Activated naive CD4-positive, alpha-beta T cell treated with anti-CD3 and anti-CD28 coated beads, Interleukin-2, amount 50 U/mL, for 72 hours (primary cell): Measurements from ENCODE around the gene PTPRO. TPM values are rescaled to one million over a fixed set of nuclear protein-coding genes. Genes with fewer than 3 reads are reported as not detected.

Experiments used
- ATAC-seq, 2 donors: fragments of 150-1000 bp; cut with Tn5 transposase; 2 replicates each; pipeline ENCODE4 v1.10.0; 2021; ENCODE audit warnings: mild to moderate bottlenecking in 2 of 2, moderate library complexity in 2 of 2
- DNase-seq, 2 donors: peaks; one replicate each; pipeline ENCODE4 v3.0.0; 2021 to 2022; ENCODE audit warnings: low spot score in 2 of 2
- H3K27ac Mint-ChIP-seq, 2 donors: one replicate each; pipeline ENCODE4 v1.8.0; 2022; ENCODE audit warnings: mild to moderate bottlenecking in 2 of 2, mixed read lengths in 2 of 2
- H3K36me3 Mint-ChIP-seq, 2 donors: one replicate each; pipeline ENCODE4 v1.8.0; 2022; ENCODE audit warnings: mixed read lengths in 2 of 2
- H3K9me3 Mint-ChIP-seq, 2 donors: one replicate each; pipeline ENCODE4 v1.8.0; 2022; ENCODE audit warnings: mixed read lengths in 2 of 2
- total RNA-seq, 2 donors: library from RNA; stranded (reverse); gene quantifications; one replicate each; pipeline ENCODE4 v1.2.3, GENCODE V29; 2022

The PTPRO gene
- total RNA-seq, result 1 to 10 TPM in 1 of 2 donors, under 1 TPM in 1; 0.77 to 2.4 TPM

DNA sequence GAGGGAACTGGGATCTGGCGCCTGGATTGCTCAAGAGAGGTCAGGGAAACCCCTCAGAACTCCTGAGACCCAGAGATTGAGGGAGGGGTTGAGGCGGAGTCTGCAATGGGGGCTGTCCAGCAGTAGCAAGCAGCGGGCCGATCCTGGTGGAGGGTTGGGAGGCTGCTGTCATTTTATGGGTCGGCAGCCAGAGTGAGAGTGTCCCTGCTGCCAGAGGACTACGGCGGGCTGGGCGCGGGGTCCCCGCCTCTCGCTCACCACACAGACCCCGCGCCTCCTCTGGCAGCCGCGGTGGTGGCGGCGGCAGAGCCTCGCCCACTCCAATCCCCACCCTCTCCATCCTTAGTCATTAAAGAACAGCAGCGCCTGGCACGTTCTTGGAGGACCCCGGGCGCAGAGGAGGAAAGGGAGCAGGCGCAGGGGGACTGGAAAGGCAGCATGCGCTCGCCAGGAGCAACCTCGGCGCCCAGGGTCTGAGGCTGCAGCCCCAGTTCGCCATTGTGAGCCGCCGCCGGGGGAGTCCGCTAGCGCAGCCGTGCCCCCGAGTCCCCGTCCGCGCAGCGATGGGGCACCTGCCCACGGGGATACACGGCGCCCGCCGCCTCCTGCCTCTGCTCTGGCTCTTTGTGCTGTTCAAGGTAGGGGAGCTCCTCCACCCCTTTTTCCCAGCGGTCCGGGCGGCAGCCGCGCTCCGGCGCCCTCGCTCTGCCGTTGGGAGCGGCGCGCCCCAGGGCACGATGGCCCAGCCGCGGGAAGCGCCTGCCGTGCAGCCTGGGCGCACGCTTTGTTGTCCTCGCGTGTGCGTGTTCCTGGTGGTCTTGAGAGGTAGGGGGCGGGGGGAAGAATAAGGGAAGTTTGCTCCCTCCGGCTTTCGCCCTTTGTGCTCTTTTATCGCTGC is at the start of gene PTPRO:
Gene PTPRO, plus strand, starts transcription at position 345 of the 898 bp plus-strand sequence.
- peak in 1 of 2 donors; percentile 71 for ATAC-seq
- DNase-seq, result peak in 1 of 2 donors; percentile 6
- no peaks in the 10 kb centered on the region for H3K9me3 Mint-ChIP-seq

DNA sequence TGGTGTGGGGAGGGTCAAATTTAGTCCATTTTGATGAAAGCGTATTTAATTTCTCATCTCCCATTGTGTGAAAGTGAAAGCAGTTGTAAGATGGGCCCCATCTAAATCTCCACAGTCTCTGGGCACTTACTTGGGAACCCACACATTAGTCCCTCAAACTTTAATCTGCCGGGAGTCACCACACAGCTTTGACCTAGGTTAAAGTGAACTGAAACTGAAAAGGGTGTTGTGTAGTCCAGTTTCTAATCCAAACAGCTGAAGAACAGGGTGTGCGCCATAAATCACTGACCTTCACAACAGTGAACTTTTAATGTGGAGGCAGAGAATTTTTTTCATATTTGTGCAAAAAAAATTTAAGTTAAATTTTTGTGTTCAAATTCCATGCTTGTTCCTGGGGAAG is 48.4 kb upstream of the PTPRO start:
- Mint-ChIP-seq H3K9me3 (no peaks in the 10 kb centered on the region), H3K27ac (no peak overlapping the region), H3K36me3 (no peaks in the 10 kb centered on the region)
- ATAC-seq, result no peak
- no peak for DNase-seq

More for the DNA sequence above, at the start of gene PTPRO:
- Mint-ChIP-seq H3K27ac (no peak within 1 kb of the TSS), H3K36me3 (no peaks in the 10 kb centered on the region)

- no peak overlapping the region for H3K27ac Mint-ChIP-seq
- DNase-seq (no peak), ATAC-seq (peak in 1 of 2 donors; percentile 86)
- no peaks in the 10 kb centered on the region for H3K9me3 Mint-ChIP-seq
- no peaks in the 10 kb centered on the region for H3K36me3 Mint-ChIP-seq
Measured at GRCh38 chr12:15274561-15274967, 47.7 kb upstream of the PTPRO start.

GRCh38 chr12:15276088-15276698 is 46.1 kb upstream of the PTPRO start:
- no peak overlapping the region for H3K27ac Mint-ChIP-seq
- DNase-seq, result peak in 1 of 2 donors; percentile 13
- H3K36me3 Mint-ChIP-seq, result no peaks in the 10 kb centered on the region
- H3K9me3 Mint-ChIP-seq, result no peaks in the 10 kb centered on the region
- no peak for ATAC-seq

- Mint-ChIP-seq H3K27ac (no peak overlapping the region), H3K9me3 (no peaks in the 10 kb centered on the region), H3K36me3 (no peaks in the 10 kb centered on the region)
- DNase-seq, result no peak
- ATAC-seq, result no peak
Measured at GRCh38 chr12:15278816-15279658, 43.3 kb upstream of the PTPRO start.

DNA sequence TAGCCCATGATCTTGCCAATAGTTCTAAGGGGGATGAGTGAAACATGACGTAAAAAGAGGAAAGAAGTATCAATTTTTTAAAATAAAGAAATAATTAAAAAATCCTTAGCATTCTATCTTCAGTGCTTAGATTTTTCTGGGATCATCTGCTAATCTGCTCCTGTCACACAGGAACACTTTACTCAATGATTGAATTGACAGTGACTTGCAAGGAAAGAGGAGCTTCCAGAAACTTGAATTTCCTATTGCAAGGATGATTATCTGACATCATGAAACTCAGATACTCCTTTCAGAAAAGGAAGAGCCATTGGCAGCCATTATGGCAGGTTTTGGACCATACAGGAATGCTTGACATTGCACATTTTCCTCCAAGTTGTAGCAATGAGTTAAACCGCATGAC is 41.4 kb upstream of the PTPRO start:
- Mint-ChIP-seq H3K9me3 (no peaks in the 10 kb centered on the region), H3K27ac (no peak overlapping the region)

GRCh38 chr12:15289192-15289591 is 33.1 kb upstream of the PTPRO start:
- Mint-ChIP-seq H3K36me3 (no peaks in the 10 kb centered on the region), H3K9me3 (no peaks in the 10 kb centered on the region), H3K27ac (no peak overlapping the region)
- DNase-seq, result no peak
- ATAC-seq, result no peak

More for the DNA sequence above, 41.4 kb upstream of the PTPRO start:
- ATAC-seq (no peak), DNase-seq (no peak)
- no peaks in the 10 kb centered on the region for H3K36me3 Mint-ChIP-seq

DNA sequence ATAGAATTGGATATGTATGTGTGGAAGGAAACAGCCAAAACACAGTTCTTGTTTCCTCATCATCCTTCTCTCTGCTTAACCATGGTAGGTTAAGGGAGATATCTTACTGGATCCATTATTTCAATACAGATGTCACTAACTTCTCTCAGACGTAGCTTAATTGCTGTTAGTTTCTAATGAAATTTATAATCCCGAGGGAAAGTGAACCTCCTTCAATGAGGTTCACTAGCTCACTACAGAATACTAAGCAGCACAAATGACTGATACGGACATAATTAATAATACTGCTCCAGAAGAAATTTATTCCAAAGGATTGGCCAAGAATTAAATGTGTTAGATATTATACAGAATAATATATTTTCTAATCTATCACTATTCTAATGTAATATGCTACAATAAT is 28.6 kb upstream of the PTPRO start:
- Mint-ChIP-seq H3K9me3 (no peaks in the 10 kb centered on the region), H3K36me3 (no peaks in the 10 kb centered on the region), H3K27ac (no peak overlapping the region)
- DNase-seq (no peak), ATAC-seq (no peak)

DNA sequence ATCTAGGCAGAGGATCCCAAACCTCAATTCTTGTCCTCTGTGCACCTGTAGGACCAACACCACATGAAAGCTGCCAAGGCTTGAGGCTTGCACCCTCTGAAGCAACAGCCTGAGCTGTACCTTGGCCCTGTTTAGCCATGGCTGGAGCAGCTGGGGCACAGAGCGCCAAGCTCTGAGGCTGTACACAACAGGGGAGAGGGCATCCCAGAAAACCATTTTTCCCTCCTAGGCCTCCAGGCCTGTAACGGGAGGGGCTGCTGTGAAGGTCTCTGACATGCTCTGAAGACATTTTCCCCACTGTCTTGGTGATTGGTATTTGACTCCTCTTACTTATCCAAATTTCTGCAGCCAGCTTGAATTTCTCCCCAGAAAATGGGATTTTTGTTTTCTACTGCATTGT is 22.4 kb upstream of the PTPRO start:
- peaks cover 0 to 9% of the 10 kb centered on the region in 2 donors for H3K36me3 Mint-ChIP-seq
- ATAC-seq (no peak), DNase-seq (no peak)
- no peak overlapping the region for H3K27ac Mint-ChIP-seq
- H3K9me3 Mint-ChIP-seq, result peaks cover 3 to 6% of the 10 kb centered on the region in 2 donors

GRCh38 chr12:15304296-15304695 is 18.0 kb upstream of the PTPRO start:
- Mint-ChIP-seq H3K27ac (no peak overlapping the region), H3K36me3 (peaks cover 0 to 9% of the 10 kb centered on the region in 2 donors), H3K9me3 (peaks cover 3 to 6% of the 10 kb centered on the region in 2 donors)
- DNase-seq (no peak), ATAC-seq (no peak)

GRCh38 chr12:15306605-15307004 is 15.7 kb upstream of the PTPRO start:
- Mint-ChIP-seq H3K27ac (no peak overlapping the region), H3K9me3 (peaks cover 0 to 6% of the 10 kb centered on the region in 2 donors), H3K36me3 (no peaks in the 10 kb centered on the region)
- no peak for ATAC-seq
- DNase-seq, result no peak

DNA sequence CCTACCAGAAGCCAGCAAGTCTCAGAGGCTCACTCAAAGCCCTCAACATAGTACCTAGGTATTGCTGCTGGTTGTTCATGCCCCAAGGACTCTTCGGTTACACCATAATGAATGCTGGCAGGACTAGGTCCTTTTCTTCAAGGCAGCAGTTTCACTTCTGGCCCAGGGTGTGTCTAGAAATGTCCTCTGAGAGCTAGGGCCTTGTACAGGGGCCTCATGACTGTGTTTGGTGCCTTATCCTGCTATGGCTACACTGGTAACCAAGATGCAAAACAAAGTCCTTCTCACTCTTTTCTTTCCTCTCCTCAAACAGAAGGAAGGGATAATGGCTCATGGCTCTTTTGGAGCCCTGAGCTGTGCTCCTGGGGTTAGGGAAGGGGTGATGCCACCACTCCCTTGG is 15.2 kb upstream of the PTPRO start:
- no peak for DNase-seq
- ATAC-seq, result no peak
- no peak overlapping the region for H3K27ac Mint-ChIP-seq
- H3K9me3 Mint-ChIP-seq, result peaks cover 0 to 6% of the 10 kb centered on the region in 2 donors
- H3K36me3 Mint-ChIP-seq, result no peaks in the 10 kb centered on the region

DNA sequence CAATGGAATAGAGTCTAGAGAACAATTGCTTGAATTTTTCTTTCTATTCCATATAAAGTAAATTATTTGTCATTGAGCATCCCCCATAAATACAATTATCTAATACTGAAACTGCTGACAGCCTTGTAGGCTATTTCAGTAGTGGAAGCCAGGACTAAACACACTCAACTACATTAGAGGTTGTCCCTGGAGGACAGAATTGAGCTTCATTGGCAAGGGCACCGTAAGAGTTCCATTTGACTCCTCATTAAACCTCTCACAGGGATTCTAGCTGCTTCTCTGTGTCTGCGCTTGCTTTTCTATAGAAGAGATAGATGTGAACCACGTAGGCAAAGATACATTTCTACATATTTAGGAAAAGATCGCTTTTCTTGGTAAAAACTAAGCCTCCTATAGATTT is 3.5 kb upstream of the PTPRO start:
- DNase-seq (no peak), ATAC-seq (no peak)
- Mint-ChIP-seq H3K27ac (no peak overlapping the region), H3K9me3 (no peaks in the 10 kb centered on the region), H3K36me3 (no peaks in the 10 kb centered on the region)

- ATAC-seq, result no peak
- no peaks in the 10 kb centered on the region for H3K9me3 Mint-ChIP-seq
- no peak overlapping the region for H3K27ac Mint-ChIP-seq
- no peaks in the 10 kb centered on the region for H3K36me3 Mint-ChIP-seq
- no peak for DNase-seq
Measured at GRCh38 chr12:15320881-15321280, 1.4 kb upstream of the PTPRO start.

GRCh38 chr12:15323480-15323879 is 1.2 kb downstream of the PTPRO start:
- Mint-ChIP-seq H3K9me3 (no peaks in the 10 kb centered on the region), H3K27ac (no peak overlapping the region), H3K36me3 (no peaks in the 10 kb centered on the region)
- DNase-seq (no peak), ATAC-seq (no peak)

GRCh38 chr12:15329891-15330290 is 7.6 kb downstream of the PTPRO start:
- Mint-ChIP-seq H3K36me3 (no peaks in the 10 kb centered on the region), H3K9me3 (no peaks in the 10 kb centered on the region), H3K27ac (no peak overlapping the region)
- DNase-seq (no peak), ATAC-seq (no peak)

DNA sequence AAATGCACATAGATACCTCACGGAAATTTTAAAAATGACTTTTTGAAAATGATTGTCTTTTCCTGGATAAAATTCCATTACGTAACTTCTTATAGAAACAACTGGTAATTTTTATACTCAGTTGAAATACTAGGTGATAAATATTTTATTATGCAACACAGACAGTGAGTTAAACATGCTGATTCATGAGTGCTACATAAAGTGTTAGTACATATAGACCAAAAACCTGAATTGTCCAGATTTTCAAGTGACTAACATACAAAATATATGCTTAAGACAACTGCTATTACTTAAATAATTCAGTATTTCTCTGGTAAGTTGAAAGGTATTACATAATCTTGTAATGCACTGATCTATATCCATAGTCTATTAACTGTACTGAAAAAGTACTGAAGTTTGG is 11.9 kb downstream of the PTPRO start:
- no peak for DNase-seq
- Mint-ChIP-seq H3K36me3 (no peaks in the 10 kb centered on the region), H3K9me3 (no peaks in the 10 kb centered on the region), H3K27ac (no peak overlapping the region)
- ATAC-seq, result no peak
